WTC11 (cell line): ENCODE data around the gene HOXA9.

Source experiments
- ARID4B ChIP-seq: sonication (generic); formaldehyde crosslinking; IDR thresholded peaks from 2 replicates; pipeline ENCODE4 v1.8.0; 2023; ENCODE audit warnings: missing genetic modification reagents, mild to moderate bottlenecking, borderline replicate concordance
- ATF2 ChIP-seq: sonication (generic); formaldehyde crosslinking; IDR thresholded peaks from 2 replicates; pipeline ENCODE4 v1.8.1; 2022; ENCODE audit warnings: low read depth, missing genetic modification reagents, borderline replicate concordance
- CREM ChIP-seq: sonication (generic); formaldehyde crosslinking; IDR thresholded peaks from 2 replicates; pipeline ENCODE4 v1.8.1; 2022; ENCODE audit warnings: mild to moderate bottlenecking, missing genetic modification reagents, moderate library complexity
- CTCF ChIP-seq: fragments of 200-600 bp; IDR thresholded peaks from 2 replicates; pipeline ENCODE4 v1.8.0; 2022; ENCODE audit warnings: antibody characterized with exemption
- E2F4 ChIP-seq: sonication (generic); formaldehyde crosslinking; IDR thresholded peaks from 2 replicates; pipeline ENCODE4 v1.8.1; 2022; ENCODE audit warnings: low read depth, mild to moderate bottlenecking, moderate library complexity, missing genetic modification reagents, borderline replicate concordance
- MAX ChIP-seq: sonication (generic); formaldehyde crosslinking; IDR thresholded peaks from 2 replicates; pipeline ENCODE4 v1.8.0; 2022; ENCODE audit warnings: mild to moderate bottlenecking, missing genetic modification reagents
- NR3C1 ChIP-seq: sonication (generic); formaldehyde crosslinking; conservative IDR thresholded peaks from 2 replicates; pipeline ENCODE4 v1.8.1; 2023; ENCODE audit warnings: low read depth, mild to moderate bottlenecking, missing genetic modification reagents

GRCh38 chr7:27128776-27129728, 36.3 kb downstream of the HOXA9 start:
- TF ChIP-seq CTCF = no peak
- no peak for TF ChIP-seq ATF2
- TF ChIP-seq ARID4B (CRISPR knock-in tag) = no peak
- no peak for TF ChIP-seq E2F4 (CRISPR knock-in tag)
- TF ChIP-seq CREM (CRISPR knock-in tag) = no peak
- TF ChIP-seq MAX (CRISPR knock-in tag) = no peak
- TF ChIP-seq NR3C1 = no peak
